Endodermal cell (in vitro differentiated cells): Measurements from ENCODE around the gene NANS. TPM values are rescaled to one million over a fixed set of nuclear protein-coding genes. Genes with fewer than 3 reads are reported as not detected.
A peak's percentile ranks its signal among the peaks of the same experiment; 100 is the strongest.

Experiments used
- DNase-seq: peaks from one replicate; pipeline ENCODE4 v3.0.0-alpha.2; 2017
- H3K27ac ChIP-seq: 2 replicates; pipeline ENCODE4 v1.5.1; 2013; ENCODE audit warnings: mild to moderate bottlenecking, low read depth, low read length, moderate library complexity
- H3K27me3 ChIP-seq: 2 replicates; pipeline ENCODE4 v1.6.1; 2013; ENCODE audit warnings: mild to moderate bottlenecking, low read length, moderate library complexity; ENCODE audit not compliant: insufficient read depth, control insufficient read depth, poor library complexity, severe bottlenecking
- H3K36me3 ChIP-seq: 2 replicates; pipeline ENCODE4 v1.7.0; 2013; ENCODE audit warnings: mild to moderate bottlenecking, low read length, moderate library complexity; ENCODE audit not compliant: control insufficient read depth, insufficient read depth
- H3K4me1 ChIP-seq: one replicate; pipeline ENCODE4 v1.7.0; 2013; ENCODE audit warnings: low read length; ENCODE audit not compliant: control insufficient read depth, insufficient read depth
- H3K4me3 ChIP-seq: 2 replicates; pipeline ENCODE4 v1.5.1; 2013; ENCODE audit warnings: mild to moderate bottlenecking, low read length, moderate library complexity
- H3K9ac ChIP-seq: 2 replicates; pipeline ENCODE4 v1.6.1; 2013; ENCODE audit warnings: mild to moderate bottlenecking, low read length, moderate library complexity; ENCODE audit not compliant: poor library complexity, severe bottlenecking; ENCODE audit errors: extremely low read depth
- H3K9me3 ChIP-seq: 2 replicates; pipeline ENCODE4 v1.6.1; 2013; ENCODE audit warnings: mild to moderate bottlenecking, low read length, moderate library complexity; ENCODE audit not compliant: control insufficient read depth
- H3K27ac Mint-ChIP-seq: 2 replicates; pipeline ENCODE4 v1.8.0; 2020; ENCODE audit warnings: mixed read lengths
- H3K27me3 Mint-ChIP-seq: 2 replicates; pipeline ENCODE4 v1.8.0; 2021; ENCODE audit warnings: mild to moderate bottlenecking, mixed read lengths; ENCODE audit not compliant: insufficient read depth
- H3K36me3 Mint-ChIP-seq: 2 replicates; pipeline ENCODE4 v1.8.0; 2020; ENCODE audit warnings: low read depth, mixed read lengths
- H3K4me1 Mint-ChIP-seq: 2 replicates; pipeline ENCODE4 v1.8.0; 2020; ENCODE audit warnings: mixed read lengths
- H3K4me3 Mint-ChIP-seq: 2 replicates; pipeline ENCODE4 v1.8.0; 2020; ENCODE audit warnings: mild to moderate bottlenecking, moderate library complexity, mixed read lengths
- H3K9me3 Mint-ChIP-seq: 2 replicates; pipeline ENCODE4 v1.8.0; 2020; ENCODE audit warnings: mild to moderate bottlenecking, mixed read lengths
- CTCF ChIP-seq: fragments of 200-600 bp; sonication (generic); conservative IDR thresholded peaks from 2 replicates; pipeline ENCODE4 v1.5.0; 2021; ENCODE audit warnings: antibody characterized with exemption, mild to moderate bottlenecking
- WGBS, 2 experiments: methylation state at CpG; one replicate each; pipeline versions ENCODE4 v1.1.5 to v1.1.7; 2013; ENCODE audit warnings: missing lambda C conversion rate in 2 of 2, mixed read lengths in 1 of 2; ENCODE audit not compliant: insufficient coverage in 1 of 2, insufficient read length in 1 of 2; 5-methylcytosine and 5-hydroxymethylcytosine counted together
- total RNA-seq, 2 donors: library from RNA; stranded (reverse); fragmentation: NEBNext Ultra II Directional in 1 of 2; extraction: Animal tissue kit (Norgen Biotek cat#: 25700) in 1 of 2; gene quantifications; 2 replicates in 1 of 2; 3 replicates in 1 of 2; pipeline ENCODE4 v1.2.1, GENCODE V29; 2021

NANS gene
- total RNA-seq, 2 donors from 2014 or later: 46.2 to 50.4 TPM

GRCh38 chr9:98085058-98085457 lies 28.5 kb downstream of the NANS start:
- no peak overlapping the region for H3K27ac ChIP-seq
- H3K9me3 ChIP-seq: no peaks in the 10 kb centered on the region
- H3K4me3 Mint-ChIP-seq: no peak overlapping the region
- H3K4me1 ChIP-seq: peaks cover 6% of the 10 kb centered on the region
- peaks cover 15% of the 10 kb centered on the region for H3K4me1 Mint-ChIP-seq
- 92 to 96% methylated on average over 2 to 4 of the region's 4 CpGs for WGBS, 2 experiments
- no peak for DNase-seq
- H3K36me3 Mint-ChIP-seq: peaks cover 22% of the 10 kb centered on the region
- H3K27me3 Mint-ChIP-seq: peaks cover 30% of the 10 kb centered on the region
- no peak overlapping the region for H3K9ac ChIP-seq
- H3K4me3 ChIP-seq: no peak overlapping the region
- no peaks in the 10 kb centered on the region for H3K27me3 ChIP-seq
- no peaks in the 10 kb centered on the region for H3K9me3 Mint-ChIP-seq
- peaks cover 42% of the 10 kb centered on the region for H3K36me3 ChIP-seq
- H3K27ac Mint-ChIP-seq: no peak overlapping the region
- no peak for TF ChIP-seq CTCF

- H3K27me3 ChIP-seq: no peaks in the 10 kb centered on the region
- H3K4me1 ChIP-seq: peaks cover 6% of the 10 kb centered on the region
- WGBS, 2 experiments: 61 to 69% methylated on average over 7 of the region's 7 CpGs
Observed at GRCh38 chr9:98085944-98086343, 29.4 kb downstream of the NANS start.

GRCh38 chr9:98086461-98086860 lies 29.9 kb downstream of the NANS start:
- Histone ChIP-seq H3K4me1 (peaks cover 6% of the 10 kb centered on the region), H3K27me3 (no peaks in the 10 kb centered on the region), H3K9me3 (no peaks in the 10 kb centered on the region), H3K4me3 (no peak overlapping the region), H3K36me3 (peaks cover 29% of the 10 kb centered on the region), H3K9ac (no peak overlapping the region), H3K27ac (no peak overlapping the region)
- no peak overlapping the region for H3K4me3 Mint-ChIP-seq
- TF ChIP-seq CTCF: no peak
- H3K4me1 Mint-ChIP-seq: peaks cover 15% of the 10 kb centered on the region
- H3K27ac Mint-ChIP-seq: no peak overlapping the region
- H3K36me3 Mint-ChIP-seq: peaks cover 20% of the 10 kb centered on the region
- DNase-seq: no peak
- 95 to 100% methylated on average over 4 of the region's 4 CpGs for WGBS, 2 experiments
- peaks cover 30% of the 10 kb centered on the region for H3K27me3 Mint-ChIP-seq
- H3K9me3 Mint-ChIP-seq: no peaks in the 10 kb centered on the region

More at GRCh38 chr9:98085944-98086343, 29.4 kb downstream of the NANS start:
- no peak overlapping the region for H3K9ac ChIP-seq
- H3K4me3 ChIP-seq: no peak overlapping the region
- Mint-ChIP-seq H3K27me3 (peaks cover 30% of the 10 kb centered on the region), H3K36me3 (peaks cover 20% of the 10 kb centered on the region), H3K4me3 (no peak overlapping the region), H3K27ac (no peak overlapping the region), H3K9me3 (no peaks in the 10 kb centered on the region), H3K4me1 (peaks cover 15% of the 10 kb centered on the region)
- TF ChIP-seq CTCF: no peak
- no peak overlapping the region for H3K27ac ChIP-seq
- DNase-seq: peak; percentile 82
- peaks cover 33% of the 10 kb centered on the region for H3K36me3 ChIP-seq
- no peaks in the 10 kb centered on the region for H3K9me3 ChIP-seq
